Suprapubic skin (tissue), 4 donors: ENCODE results near the gene DNAH2.

Experiments used
- CTCF ChIP-seq, 2 donors: fragments of 200-600 bp in 1 of 2; fragments of 450-650 bp in 1 of 2; sonication (generic) in 1 of 2; IDR thresholded peaks; one replicate each; pipeline ENCODE4 v1.5.1; 2016 to 2019; ENCODE audit warnings: antibody characterized with exemption in 2 of 2, mild to moderate bottlenecking in 1 of 2, moderate library complexity in 1 of 2
- POLR2A ChIP-seq, 2 donors: fragments of 450-650 bp; IDR thresholded peaks; one replicate each; pipeline ENCODE4 v1.6.1; 2017; ENCODE audit warnings: antibody characterized with exemption in 2 of 2, mild to moderate bottlenecking in 2 of 2, moderate library complexity in 2 of 2
- POLR2AphosphoS5 ChIP-seq, 3 donors: sonication (generic); formaldehyde crosslinking; IDR thresholded peaks; one replicate each; pipeline ENCODE4 v1.6.1; 2017; ENCODE audit warnings: antibody characterized with exemption in 3 of 3

DNA sequence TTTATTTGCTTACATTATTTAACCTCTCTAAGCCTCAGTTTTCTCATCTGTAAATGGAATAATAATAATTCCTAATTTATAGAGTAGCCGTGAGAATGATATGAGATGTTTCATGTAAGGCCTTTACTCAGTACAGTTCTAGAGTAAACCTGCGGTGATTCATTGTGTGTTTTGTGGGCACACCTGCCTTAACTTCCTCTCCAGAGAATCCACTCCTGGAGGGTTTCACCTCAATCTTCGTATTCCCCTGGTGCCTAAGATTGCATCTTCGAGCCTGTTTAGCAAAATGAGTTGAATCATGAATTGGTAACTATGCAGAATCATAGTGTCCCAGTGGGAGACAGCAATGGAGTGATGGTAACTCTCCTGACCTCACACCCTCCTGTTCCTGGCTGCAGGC is 52.3 kb downstream of the DNAH2 start:
- TF ChIP-seq CTCF (IDR thresholded peaks at IDR 0.05) (no peak), POLR2A (IDR thresholded peaks at IDR 0.05) (no peak), POLR2AphosphoS5 (IDR thresholded peaks at IDR 0.05) (no peak)
